ENCODE data around the gene PCYT2.

PCYT2 gene

DNA sequence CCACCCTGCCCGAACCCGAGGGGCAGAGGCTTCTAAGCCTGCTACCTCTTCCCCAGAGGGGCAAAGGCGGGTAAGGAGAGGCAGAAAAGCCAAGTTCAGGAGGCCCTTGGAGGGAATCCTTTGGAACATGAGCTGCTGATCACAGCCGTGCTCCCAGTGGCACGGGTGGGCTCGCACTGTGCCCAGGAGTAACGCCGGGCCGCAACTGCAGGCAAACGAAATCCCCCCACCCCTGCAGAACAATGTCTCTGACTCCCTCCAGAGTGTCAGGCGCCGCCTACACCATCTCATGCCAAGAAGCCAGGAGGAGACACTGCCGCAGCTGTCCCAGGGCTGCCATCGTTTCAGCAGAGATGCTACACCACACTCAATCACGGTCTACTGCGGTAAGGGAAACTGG, 59.8 kb downstream of the PCYT2 start:
- DNase-seq: no peak

Data from central memory CD4-positive, alpha-beta T cell (primary cell).